ENCODE results near the gene SLC8A3. TPM values are rescaled to one million over a fixed set of nuclear protein-coding genes. Genes with fewer than 3 reads are reported as not detected.

Gene SLC8A3
- total and polyA plus RNA-seq, 3 donors from 2014 or later: 0.39 to 0.61 (median 0.43) TPM

DNA sequence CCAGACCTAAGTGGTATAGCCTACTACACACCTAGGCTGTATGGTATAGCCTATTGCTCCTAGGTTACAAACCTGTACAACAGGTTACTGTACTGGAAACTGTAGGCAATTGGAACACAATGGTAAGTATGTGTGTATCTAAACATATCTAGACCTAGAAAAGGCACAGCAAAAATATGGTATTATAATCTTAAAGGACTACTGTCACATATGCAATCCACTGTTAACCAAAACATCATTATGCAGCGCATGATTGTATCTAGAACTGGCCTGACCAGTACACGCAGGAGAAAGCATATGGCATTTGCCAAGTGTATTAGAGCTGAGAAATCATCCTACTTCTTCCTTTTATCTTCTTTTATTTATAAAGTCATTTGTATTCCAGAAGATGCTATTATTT, 75.5 kb downstream of the SLC8A3 start:
- Histone ChIP-seq H3K27ac (no peak overlapping the region), H3K27me3 (no peaks in the 10 kb centered on the region), H3K36me3 (ENCODE audit: low read depth, missing control alignments) (no peaks in the 10 kb centered on the region), H3K4me3 (no peak overlapping the region), H3K4me1 (no peaks in the 10 kb centered on the region), H3K9me3 (no peaks in the 10 kb centered on the region)
- WGBS, 2 donors: 94% methylated on average over 2 of the region's 2 CpGs
- no peak for TF ChIP-seq POLR2A (IDR thresholded peaks at IDR 0.05)
- TF ChIP-seq, protein P1, sequence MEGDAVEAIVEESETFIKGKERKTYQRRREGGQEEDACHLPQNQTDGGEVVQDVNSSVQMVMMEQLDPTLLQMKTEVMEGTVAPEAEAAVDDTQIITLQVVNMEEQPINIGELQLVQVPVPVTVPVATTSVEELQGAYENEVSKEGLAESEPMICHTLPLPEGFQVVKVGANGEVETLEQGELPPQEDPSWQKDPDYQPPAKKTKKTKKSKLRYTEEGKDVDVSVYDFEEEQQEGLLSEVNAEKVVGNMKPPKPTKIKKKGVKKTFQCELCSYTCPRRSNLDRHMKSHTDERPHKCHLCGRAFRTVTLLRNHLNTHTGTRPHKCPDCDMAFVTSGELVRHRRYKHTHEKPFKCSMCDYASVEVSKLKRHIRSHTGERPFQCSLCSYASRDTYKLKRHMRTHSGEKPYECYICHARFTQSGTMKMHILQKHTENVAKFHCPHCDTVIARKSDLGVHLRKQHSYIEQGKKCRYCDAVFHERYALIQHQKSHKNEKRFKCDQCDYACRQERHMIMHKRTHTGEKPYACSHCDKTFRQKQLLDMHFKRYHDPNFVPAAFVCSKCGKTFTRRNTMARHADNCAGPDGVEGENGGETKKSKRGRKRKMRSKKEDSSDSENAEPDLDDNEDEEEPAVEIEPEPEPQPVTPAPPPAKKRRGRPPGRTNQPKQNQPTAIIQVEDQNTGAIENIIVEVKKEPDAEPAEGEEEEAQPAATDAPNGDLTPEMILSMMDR (IDR thresholded peaks at IDR 0.05): no peak
- intact Hi-C loops (cut with DNase I; ENCODE audit: low total_unique reads): no loop called here
- DNase-seq: no peak

DNA sequence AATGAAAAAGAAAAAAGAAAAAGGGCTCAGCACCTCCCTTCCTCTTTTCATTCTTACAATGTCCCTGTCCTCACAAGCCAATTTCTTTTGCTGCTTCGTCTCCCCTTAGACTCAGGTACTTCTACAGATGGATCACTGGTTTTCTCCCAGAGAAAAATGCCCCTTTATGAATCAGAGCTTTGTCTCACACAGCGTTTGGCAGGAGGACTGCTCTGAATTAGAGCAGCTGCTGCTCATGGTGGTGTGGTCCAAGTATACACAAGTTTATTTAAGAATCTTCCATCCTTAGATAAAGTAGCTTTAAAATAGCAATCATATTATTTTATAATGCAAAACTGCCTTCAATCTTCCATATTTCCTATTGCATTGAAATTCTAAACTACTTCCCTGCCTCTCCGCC, 80.3 kb downstream of the SLC8A3 start:
- no peaks in the 10 kb centered on the region for H3K9me3 ChIP-seq
- H3K4me1 ChIP-seq: peaks cover 5% of the 10 kb centered on the region
- H3K27ac ChIP-seq: no peak overlapping the region
- no peaks in the 10 kb centered on the region for H3K27me3 ChIP-seq
- no peak overlapping the region for H3K4me3 ChIP-seq
- H3K36me3 ChIP-seq (ENCODE audit: low read depth, missing control alignments): no peaks in the 10 kb centered on the region
- TF ChIP-seq POLR2A (IDR thresholded peaks at IDR 0.05): no peak
- TF ChIP-seq, protein P1 (IDR thresholded peaks at IDR 0.05): no peak
- DNase-seq: no peak
- WGBS, 2 donors: 81 to 82% methylated on average over 3 of the region's 3 CpGs
- intact Hi-C loops (cut with DNase I; ENCODE audit: low total_unique reads): no loop called here

DNA sequence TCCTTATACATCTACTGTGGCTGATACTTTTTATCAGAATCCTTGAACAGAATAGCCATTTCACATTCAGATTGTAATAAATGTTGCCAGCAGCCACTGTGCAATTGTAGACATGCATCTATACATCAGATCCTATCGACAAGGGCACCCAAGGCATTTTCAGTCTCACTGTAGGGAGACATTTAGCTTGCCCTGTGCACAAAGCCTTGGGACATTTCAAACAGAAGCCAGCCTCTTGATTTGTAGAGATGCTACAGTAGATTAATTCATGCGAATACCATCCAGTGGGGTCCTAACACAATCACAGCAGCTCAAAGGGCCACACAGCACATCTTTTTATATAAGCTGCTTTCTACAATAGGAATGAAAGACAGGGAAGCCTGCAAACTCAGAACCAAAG, 81.4 kb downstream of the SLC8A3 start:
- Histone ChIP-seq H3K9me3 (no peaks in the 10 kb centered on the region), H3K4me1 (peaks cover 5% of the 10 kb centered on the region), H3K27me3 (no peaks in the 10 kb centered on the region), H3K36me3 (ENCODE audit: low read depth, missing control alignments) (no peaks in the 10 kb centered on the region), H3K27ac (no peak overlapping the region), H3K4me3 (no peak overlapping the region)
- no peak for TF ChIP-seq POLR2A (IDR thresholded peaks at IDR 0.05)
- TF ChIP-seq, protein P1 (IDR thresholded peaks at IDR 0.05): no peak
- intact Hi-C loops (cut with DNase I; ENCODE audit: low total_unique reads): no loop called here
- no peak for DNase-seq
- WGBS, 2 donors: 69 to 78% methylated on average over 2 of the region's 2 CpGs

DNA sequence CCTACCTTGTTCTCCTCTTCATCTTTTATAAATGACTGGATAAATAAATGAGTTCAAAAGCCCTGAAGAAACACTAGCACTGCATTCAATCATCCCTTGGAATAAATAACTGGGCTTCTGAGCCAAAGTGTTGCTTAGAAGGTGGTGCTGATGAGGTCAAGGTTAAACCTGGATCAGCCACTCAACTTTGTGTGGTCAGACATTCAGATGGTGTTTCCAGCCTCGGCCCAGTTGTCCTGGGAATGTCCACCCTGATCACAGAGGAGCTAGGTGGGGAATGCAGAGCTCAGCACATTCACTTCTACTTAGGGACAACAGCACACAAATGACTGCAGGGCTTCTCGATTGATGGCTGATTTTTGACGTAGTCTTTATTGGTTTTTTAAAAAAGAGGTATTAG, 88.7 kb downstream of the SLC8A3 start:
- no peaks in the 10 kb centered on the region for H3K36me3 ChIP-seq (ENCODE audit: low read depth, missing control alignments)
- no peak for DNase-seq
- no peak overlapping the region for H3K27ac ChIP-seq
- intact Hi-C loops (cut with DNase I; ENCODE audit: low total_unique reads): no loop called here
- H3K9me3 ChIP-seq: no peaks in the 10 kb centered on the region
- H3K27me3 ChIP-seq: no peaks in the 10 kb centered on the region
- H3K4me1 ChIP-seq: no peaks in the 10 kb centered on the region
- TF ChIP-seq, protein P1 (IDR thresholded peaks at IDR 0.05): no peak
- TF ChIP-seq POLR2A (IDR thresholded peaks at IDR 0.05): no peak
- 83 to 85% methylated on average over 3 of the region's 3 CpGs for WGBS, 2 donors
- H3K4me3 ChIP-seq: no peak overlapping the region

DNA sequence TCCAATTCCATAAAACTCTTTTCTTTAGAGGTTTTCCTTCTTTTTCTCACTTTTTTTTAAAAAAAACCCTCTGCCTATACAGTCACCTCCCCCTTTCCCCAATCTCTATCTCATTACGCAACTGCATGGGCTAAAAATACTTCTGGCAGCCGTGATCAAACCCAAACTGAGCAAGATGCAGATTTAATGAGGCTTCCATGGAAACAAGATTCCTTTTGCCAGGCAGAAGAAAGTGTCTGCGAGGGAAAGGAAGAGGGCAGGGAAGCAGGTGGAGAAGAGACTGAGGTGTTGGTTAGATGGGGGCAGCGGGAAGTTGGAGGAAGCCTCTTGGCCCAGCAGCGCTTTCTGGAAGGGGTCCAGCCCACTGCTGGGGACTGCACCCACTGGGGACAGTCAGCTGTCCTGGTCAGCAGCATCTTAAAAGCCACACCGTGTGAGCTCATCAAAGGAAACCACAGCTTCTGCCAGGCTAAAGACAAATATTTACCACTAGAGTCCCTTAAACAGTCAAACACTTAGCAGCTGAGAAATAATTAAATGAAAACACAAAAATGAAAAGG, 90.4 kb downstream of the SLC8A3 start:
- Histone ChIP-seq H3K4me1 (no peaks in the 10 kb centered on the region), H3K9me3 (no peaks in the 10 kb centered on the region), H3K27ac (no peak overlapping the region), H3K36me3 (ENCODE audit: low read depth, missing control alignments) (no peaks in the 10 kb centered on the region), H3K4me3 (no peak overlapping the region), H3K27me3 (no peaks in the 10 kb centered on the region)
- TF ChIP-seq, protein P1 (IDR thresholded peaks at IDR 0.05): no peak
- DNase-seq: no peak
- intact Hi-C loops (cut with DNase I; ENCODE audit: low total_unique reads): no loop called here
- 39 to 44% methylated on average over 6 of the region's 6 CpGs for WGBS, 2 donors
